ENCODE data around the gene SATB1.
A peak's percentile ranks its signal among the peaks of the same experiment; 100 is the strongest.
"Not testable (repeated sequence)": the region's sequence is repeated elsewhere in the genome, so short reads cannot be mapped to it uniquely, and the experiment has no call there.

SATB1 gene

DNA sequence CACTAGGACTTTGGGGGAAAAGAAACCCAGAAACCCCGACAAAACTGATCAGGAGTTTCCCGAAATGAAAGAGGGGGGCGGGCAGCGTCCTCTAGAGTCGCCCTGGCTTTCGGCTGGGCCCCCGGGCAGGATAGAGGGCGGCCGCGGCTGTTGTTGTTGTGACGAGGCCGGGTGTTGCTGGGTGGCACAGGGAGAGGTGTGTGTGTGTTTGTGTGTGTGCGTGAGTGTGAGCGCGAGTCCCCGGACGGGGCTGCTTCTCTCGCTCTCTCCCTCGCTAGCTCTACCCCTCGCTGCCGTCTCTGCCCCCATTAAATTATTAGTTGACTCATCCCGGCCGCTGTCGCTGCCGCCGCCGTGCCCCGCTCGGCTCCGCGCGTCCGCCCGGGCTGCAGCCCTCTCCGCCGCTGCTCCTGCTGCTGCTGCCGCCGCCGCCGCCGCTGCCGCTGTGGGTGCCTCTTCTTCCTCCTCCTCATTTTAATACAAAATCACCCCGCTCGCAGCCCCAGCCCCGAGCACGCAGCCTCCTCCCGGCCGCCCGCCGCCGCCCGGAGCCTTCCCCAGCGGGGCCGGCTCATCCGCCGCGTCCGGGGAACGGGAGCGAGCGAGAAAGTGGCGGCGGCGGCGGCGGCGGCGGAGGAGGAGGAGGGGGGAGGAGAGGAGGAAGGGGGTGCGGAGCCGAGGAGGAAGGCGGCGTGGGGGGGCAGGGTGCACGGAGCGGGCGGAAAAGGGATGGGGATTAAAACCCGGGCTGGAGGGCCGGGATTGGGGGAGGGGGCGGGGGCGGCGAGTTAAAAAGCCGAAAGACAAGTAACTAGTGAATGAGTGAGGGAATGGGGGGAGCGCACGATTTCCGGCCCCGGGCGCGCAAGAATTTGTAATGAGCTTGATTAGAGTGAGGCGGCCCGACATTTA is at the start of gene SATB1:
SATB1 (minus strand) TSS at position 611 of the 912 bp plus-strand sequence. CDS start 4,372 bp downstream, outside the sequence.
- DNase-seq (ENCODE audit: low spot score) = peak; percentile 71

GRCh38 chr3:18474202-18474601 is 49.1 kb upstream of the SATB1 start:
- no peak for DNase-seq (ENCODE audit: low spot score)

GRCh38 chr3:18469775-18470174 is 44.6 kb upstream of the SATB1 start:
- no peak for DNase-seq (ENCODE audit: low spot score)

DNA sequence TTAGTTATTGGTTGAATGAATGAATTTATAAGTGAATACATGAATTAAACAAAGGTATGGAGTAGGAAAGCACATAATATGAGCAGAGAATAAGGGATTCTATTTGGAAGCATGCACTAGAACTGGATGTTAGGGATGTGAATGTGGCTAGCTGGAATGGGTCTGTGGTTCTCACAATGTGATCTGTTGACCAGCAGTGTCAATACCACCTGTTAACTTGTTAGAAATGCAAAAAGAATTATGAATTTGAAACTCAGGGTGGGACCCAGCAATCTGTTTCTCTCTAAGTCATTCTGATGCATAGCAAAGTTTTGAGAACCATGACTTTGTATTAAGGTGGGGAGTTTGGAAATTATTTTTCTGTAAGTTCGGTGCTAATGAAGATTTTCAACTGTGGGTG is 41.0 kb upstream of the SATB1 start:
- no peak for DNase-seq (ENCODE audit: low spot score)

GRCh38 chr3:18454766-18455165 is 29.6 kb upstream of the SATB1 start:
- no peak for DNase-seq (ENCODE audit: low spot score)

- DNase-seq (ENCODE audit: low spot score) = not testable (repeated sequence)
These were observed 24.5 kb upstream of the SATB1 start for GRCh38 chr3:18449618-18450017.

- DNase-seq (ENCODE audit: low spot score) = no peak
These were observed 22.6 kb upstream of the SATB1 start for GRCh38 chr3:18447720-18448119.

- DNase-seq (ENCODE audit: low spot score) = no peak
These were observed 21.1 kb upstream of the SATB1 start for GRCh38 chr3:18446149-18446825.

- DNase-seq (ENCODE audit: low spot score) = peak; percentile 71
These were observed 20.4 kb upstream of the SATB1 start for GRCh38 chr3:18445401-18446148.

GRCh38 chr3:18444595-18445400 is 19.7 kb upstream of the SATB1 start:
- DNase-seq (ENCODE audit: low spot score) = peak; percentile 75

DNA sequence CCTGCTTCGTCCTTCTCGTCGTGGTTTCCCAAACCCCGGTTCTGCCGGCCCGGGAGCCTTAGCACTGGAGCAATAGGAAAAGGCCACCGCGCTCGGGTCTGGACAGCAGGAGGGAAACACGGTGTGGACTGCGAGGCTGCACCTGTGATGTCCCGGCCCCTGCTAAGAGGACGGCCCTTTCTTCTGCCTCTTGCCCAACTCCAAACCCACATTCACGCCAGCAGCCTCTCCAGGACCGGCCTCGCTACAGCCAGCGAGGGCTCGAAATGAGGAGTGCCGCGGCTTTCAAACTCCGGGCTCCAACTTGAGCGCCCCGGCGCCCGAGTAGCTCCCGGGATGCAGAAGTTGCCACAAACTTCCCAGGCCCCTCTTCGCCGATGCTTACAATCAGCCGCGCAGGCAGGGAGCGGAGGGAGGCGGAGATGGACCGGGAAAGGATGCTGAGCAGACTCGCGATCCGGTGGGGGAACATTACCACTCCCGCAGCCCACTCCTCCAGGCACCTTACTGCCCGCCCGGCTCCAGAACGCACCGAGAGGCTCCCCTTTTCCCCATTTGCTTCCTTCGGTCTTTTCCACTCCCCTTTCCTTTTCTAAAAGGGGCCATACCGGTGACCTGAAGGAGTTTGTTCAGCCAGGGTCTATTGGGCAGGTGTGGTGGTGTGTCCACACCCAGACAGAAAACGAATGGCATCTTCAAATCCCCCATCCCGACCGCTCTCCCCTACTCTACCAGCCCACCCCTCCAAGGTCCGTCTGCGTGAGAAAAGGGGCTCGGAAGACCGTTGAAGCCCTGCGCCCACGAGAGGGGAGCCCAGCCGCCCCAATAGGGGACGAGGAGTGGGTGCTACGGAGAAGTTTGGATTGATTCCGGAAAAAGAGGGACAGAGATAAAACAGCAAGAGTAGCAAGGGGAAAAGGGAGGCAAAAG is 18.8 kb upstream of the SATB1 start:
- no peak for DNase-seq (ENCODE audit: low spot score)

GRCh38 chr3:18442756-18443664 is 17.9 kb upstream of the SATB1 start:
- no peak for DNase-seq (ENCODE audit: low spot score)

DNA sequence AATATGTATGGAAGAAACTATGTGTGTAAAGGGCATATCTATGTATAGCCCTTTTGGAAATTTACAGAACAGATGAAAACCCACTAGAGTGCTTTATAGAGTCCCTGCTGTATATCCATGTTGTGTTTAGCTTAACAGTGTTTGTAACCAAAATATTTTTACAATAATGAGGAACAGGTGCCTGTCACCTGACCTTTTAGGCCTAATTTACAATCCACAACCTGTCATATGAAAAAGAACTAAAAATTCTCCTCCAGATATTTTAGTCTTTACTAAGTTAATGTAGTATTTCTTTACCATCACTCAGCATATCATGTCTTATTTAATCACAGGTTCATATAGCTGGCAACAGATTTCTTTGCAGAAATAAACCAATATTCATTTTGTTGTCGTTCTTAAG is 16.4 kb upstream of the SATB1 start:
- no peak for DNase-seq (ENCODE audit: low spot score)

GRCh38 chr3:18440066-18440722 is 15.1 kb upstream of the SATB1 start:
- DNase-seq (ENCODE audit: low spot score) = no peak

DNA sequence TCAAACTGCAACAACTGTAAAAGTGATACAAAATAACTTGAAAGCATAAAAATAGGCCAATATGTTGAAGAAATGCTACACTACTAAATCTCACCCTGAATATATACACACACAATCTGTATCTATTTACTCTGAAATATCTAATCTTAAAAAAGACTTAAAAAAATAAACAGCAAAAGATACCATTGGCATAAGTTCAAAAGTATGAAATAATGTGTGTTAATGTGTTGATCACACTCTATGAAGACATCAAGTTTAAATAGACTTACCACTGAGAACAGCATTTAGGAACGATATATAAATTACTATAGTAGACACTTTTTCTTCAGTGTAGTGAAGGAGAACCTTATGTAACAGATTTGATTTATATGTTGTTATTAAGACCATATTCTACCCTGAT is 14.1 kb upstream of the SATB1 start:
- DNase-seq (ENCODE audit: low spot score) = no peak

DNA sequence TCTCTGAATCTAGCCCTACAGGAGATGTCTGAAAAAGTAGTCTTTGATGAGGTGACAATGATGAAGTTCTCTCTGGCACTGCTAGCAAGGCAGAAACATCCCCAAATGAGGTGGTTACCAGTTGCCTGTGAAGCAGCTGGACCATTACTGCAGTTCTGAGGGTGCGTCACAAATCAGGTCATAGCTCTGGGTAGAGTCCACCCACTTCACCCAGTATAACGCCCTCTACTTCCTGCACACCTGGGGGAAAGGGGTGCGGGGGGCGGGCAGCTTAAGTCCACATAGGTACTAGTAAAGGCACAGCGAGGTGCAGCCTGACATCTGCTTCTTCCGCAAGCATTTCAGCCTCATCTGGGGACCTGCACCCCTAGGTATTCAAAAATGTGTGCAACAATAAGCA is 13.4 kb upstream of the SATB1 start:
- peak; percentile 65 for DNase-seq (ENCODE audit: low spot score)

- DNase-seq (ENCODE audit: low spot score) = no peak
These were observed 11.1 kb upstream of the SATB1 start for GRCh38 chr3:18436213-18436612.

GRCh38 chr3:18434711-18435110 is 9.6 kb upstream of the SATB1 start:
- no peak for DNase-seq (ENCODE audit: low spot score)

DNA sequence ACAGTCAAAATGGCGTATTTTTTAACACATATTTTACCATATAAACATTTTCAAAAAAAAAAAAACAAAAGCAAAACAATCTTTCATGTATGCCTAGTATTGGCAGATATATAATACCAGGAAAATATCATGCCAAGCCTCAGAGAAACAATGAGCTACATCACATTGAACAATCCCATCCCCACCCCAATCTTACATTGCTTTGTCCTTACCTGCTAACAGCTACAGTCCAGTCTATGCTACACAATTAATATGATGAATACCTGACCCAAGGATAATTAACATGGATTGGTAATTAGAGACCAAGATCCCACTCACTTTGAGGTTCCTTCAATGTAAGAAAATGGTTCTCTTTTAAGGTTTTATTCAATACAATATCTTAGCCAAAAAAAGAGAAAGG is 7.6 kb upstream of the SATB1 start:
- no peak for DNase-seq (ENCODE audit: low spot score)
